ENCODE data around the gene EEIG2.

Gene EEIG2

DNA sequence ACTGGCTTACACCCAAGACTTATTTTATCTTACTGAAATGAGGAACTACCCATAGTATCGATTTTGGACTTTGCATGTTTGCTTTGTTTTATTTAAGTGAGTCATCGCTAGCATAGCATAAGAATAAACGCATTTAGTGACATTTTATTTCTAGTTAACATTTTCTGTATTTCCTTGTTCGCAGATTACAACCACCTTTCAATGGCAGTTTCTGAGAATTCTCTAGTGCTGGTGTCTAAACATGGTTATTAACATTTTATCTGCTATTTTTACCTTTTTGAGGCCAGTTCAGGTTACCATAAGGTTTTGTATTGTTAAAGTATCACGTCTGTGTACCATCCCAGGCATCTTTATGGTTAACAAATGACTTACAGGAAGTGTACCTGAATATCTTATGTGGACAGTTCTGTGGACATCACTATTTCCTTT is 24.5 kb downstream of the EEIG2 start:
- DNase-seq (ENCODE audit: low read depth), result no peak

DNA sequence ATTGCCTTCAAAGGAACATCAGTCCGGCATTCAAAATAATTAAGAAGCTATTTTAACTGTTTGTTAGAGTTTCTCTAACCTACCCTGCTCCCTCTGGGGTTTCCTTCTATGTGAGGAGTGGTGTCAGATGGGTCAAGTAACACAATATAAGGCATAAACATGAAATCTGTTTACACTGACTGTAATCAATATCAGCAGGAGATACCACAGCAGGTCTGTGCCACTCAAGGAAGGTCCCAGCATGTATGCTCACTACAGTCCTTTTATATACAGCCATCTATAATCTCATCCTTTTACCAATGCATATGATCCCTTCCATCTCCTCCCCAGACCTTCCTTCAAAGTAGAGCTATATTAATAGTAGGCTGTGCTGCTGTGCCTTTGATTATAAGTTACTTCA is 25.4 kb downstream of the EEIG2 start:
- no peak for DNase-seq (ENCODE audit: low read depth)

DNA sequence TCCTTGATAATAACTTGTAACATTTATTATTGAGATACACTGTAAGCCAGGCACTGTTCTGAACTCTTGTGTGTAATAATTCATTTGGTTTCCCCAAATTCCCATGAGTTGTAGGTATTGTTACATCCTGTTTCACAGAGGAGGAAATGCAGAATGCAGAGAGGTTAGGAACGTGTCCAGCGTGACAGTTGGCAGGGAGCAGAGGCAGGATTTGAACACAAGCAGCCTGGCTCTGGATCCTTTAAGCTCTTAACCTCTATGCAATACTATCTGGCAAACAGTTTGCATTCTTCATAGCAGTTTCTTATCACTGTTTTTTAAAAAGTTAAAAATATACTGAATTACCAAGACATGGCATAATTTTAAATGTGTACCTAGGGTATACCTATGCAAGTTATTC is 30.5 kb downstream of the EEIG2 start:
- no peak for DNase-seq (ENCODE audit: low read depth)

DNA sequence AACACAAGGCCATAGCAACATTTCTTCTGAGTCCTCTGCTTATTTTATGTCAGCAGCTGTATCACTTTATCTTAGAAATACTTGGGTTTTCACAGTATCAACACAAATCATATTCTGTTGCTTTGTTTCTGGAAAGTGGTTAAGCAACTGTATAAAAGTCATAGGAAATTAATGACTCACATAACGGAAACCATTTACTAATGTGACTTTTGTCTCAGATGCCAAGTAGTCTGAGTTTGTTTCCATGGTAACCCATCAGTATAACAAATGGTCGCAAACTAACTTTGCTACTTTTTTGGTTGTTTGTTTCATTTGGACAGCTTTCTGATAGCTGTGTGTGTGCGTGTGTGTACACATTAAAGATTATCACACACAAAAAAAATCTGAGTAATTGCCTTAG is 31.1 kb downstream of the EEIG2 start:
- no peak for DNase-seq (ENCODE audit: low read depth)

DNA sequence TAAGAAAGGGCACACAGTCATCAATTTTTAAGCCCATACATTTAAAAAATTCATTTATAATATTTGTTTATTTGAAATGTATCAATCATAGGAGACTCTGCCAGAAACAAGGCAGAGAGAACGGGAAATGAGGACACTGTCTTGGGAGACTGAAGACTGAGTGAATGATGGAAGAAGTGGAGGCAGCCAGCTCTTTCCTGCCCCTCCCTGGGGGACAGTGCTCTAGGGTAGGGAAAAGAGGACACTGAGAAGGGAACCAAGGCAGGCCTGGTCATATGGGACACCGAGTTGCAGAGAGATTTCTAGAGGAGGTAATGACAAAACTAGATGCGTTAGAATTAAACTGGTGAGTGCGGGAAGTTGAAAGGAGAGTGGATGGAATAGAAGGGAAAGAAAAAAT is 31.6 kb downstream of the EEIG2 start:
- no peak for DNase-seq (ENCODE audit: low read depth)

DNA sequence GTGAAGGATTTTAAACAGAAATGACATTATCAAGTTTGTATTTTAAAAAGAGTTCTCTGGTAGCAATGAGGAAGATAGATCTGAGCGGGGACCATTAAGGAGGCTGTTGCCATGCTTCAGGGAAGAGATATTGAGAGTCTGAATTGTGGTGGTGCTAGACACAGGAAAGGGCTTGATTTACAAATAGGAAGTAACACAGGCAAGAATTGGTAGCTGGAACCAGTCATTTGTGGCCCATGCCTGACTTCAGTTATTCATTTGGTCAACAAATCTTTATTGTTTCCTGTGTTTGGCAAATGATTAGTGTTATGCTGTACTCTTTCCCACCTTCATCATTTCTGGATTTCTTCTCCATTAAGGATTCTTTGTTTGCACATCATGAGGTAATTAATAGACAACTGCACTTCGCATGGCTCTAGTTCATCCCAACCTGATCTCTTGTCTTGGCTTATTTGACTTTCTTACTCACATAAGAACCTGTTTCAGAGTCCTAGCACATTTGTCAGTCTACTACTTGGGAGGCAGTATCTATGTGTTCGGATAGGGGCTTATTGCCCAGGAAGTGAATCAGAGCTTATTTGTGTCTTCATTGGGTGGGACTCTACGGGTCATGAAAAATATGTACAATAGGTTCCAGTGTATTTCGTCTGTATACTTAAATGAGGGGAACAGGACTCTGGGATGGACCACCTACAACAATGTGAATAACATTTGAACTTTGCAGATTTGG is 32.3 kb downstream of the EEIG2 start:
- DNase-seq (ENCODE audit: low read depth), result no peak

DNA sequence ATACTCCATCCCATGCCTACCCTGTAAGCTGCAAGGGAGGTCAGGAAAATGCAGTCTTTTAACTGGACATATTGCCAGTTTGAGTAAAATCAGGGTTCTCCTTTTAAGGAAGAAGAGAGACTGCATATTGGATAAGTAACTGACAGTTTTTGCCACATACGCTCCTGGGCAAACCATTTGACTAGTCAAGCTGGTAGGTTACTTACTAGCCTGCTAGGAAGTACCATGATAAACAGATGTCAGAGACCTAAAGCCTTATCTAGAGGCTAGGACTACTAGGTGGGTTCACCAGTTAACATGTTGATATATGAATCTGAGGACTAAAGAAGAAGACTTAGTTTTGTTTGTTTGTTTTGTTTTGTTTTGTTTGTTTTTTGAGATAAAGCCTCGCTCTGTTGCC is 33.5 kb downstream of the EEIG2 start:
- DNase-seq (ENCODE audit: low read depth), result no peak

DNA sequence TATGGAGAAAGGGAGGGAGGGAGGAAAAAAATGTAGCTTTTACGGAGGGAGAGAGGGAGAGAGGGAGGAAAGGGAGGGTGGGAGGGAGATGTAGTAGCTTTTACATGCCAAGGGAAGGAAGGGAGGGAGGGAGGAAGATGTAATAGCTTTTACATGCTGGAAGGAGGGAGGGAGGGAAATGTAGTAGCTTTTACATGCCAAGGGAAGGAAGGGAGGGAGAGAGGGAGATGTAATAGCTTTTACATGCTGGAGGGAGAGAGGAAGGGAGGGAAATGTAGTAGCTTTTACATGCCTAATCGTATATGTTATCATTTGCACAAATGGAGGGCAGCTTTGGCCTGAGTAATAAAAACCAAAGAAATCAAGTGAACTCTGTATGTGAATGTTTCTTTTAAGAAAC is 35.6 kb downstream of the EEIG2 start:
- DNase-seq (ENCODE audit: low read depth), result no peak

DNA sequence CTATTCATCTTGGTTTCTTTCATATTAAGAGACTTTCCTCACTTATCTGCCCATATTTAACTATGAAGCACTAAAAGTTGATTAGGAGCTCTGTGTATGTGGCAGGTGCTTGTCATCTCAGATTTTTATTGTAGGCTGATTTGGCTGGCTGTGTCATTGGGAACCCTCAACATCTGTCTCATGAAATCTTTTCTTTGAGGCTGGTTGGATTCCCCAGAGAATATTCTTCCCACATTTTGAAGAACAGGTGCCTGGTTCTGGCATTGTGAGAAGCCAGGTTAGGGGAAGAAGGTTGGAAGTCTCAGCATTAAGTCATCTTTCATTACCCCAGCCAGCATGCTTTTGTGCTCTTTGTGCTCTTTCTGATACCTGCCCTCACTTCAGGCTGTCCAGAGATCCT is 37.1 kb downstream of the EEIG2 start:
- no peak for DNase-seq (ENCODE audit: low read depth)

DNA sequence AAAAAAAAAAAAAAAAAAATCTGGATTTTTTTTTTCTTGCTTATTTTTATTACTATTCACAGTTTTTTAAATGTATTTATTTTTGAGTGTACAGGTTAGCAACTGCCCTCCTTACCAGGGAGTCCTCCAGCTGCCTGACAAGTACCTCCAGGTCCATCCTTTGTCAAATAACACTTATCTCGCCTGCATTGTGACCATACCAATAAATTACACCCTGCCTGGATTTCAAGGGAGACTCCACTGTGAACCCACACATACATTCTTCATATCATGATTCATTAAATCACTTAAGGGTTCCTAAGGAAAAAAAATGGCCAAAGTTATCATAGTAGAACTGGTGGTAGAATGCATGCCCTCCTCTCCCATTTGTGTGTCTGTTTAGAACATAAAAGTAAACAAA is 38.4 kb downstream of the EEIG2 start:
- DNase-seq (ENCODE audit: low read depth), result no peak

DNA sequence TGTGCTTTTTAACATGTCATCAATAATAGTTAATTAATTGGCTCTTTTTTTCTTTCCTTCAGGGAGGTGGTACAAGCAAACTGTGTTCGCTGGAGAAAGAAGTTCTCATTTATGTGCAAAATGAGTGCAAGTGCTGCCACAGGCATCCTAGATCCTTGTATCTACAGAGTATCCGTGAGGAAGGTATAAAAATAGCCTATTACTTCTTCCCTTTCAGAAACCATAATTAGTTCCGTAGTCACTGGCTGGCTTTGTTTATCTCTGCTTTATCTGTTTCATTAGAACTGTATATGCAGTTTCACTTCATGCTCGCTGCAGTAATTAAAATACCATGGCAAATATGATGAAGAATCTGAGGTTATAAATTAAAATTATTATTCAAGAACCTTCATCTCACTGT is 40.6 kb downstream of the EEIG2 start:
- DNase-seq (ENCODE audit: low read depth), result no peak

DNA sequence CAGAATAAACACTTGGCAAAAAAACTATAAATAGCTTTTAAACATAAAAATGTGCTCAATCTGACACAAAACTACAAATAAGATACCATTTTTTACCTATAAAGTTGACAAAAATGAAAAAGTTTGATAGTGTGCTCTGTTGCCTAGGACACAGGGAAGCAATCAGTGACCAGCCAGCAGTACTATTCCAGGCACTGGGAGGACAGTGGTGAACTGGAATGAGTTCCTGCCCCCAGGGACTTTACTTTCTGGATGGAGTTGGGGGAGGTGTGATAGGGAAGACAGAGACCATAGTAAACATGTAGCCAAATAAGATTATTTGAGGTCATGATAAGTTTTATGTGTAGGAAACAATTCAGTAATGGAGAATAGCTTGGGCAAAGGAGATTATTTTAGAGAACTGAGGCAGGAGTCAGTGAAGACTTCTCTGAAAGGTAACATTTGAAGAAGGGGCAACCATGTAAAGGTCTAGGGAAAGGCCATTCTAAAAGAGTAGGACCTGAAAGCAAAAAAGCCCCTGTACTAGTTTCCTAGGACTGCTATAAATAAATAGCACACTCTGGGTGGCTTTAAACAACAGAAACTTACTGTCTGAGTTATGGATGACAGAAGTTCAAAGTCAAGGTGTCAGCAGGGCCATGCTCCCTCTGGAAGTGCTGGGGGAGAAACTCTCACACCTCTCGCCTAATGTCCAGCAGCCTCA is 42.0 kb downstream of the EEIG2 start:
- no peak for DNase-seq (ENCODE audit: low read depth)

DNA sequence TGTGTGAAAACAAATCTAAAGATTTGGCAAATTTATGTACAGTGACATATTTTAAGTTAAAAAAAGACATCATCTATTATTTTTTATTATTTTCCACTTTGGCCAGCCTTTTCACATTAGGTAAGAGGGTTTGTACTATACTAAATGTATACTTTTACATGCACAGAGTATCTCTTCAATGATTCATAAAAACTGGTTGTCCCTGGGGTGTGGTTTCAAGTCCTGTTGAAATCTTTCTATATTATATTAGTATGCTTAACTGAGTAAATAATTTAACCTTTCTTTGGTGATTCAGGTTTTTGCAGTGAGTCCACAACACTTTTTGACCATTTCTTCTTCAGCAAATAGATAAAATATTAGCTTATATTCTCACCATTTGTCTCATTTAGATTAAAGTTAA is 45.7 kb downstream of the EEIG2 start:
- no peak for DNase-seq (ENCODE audit: low read depth)

DNA sequence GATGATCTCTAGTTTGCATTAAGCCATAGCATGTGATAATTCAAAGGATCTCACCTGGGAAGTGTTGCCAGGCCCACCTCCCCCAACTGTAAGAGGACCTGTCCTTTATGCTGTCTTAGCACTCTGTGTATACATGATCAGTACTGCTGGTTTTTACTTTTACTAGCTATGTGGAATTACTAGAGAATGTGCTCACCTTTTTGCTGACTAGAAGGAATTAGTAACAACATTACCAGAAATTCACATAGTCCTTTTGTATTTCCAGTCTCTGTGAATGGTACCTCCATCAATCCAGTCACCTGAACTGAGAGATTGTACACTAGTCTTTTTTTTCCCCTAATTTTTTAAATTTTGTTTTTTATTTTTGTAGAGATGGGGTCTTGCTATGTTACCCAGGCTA is 46.6 kb downstream of the EEIG2 start:
- no peak for DNase-seq (ENCODE audit: low read depth)

DNA sequence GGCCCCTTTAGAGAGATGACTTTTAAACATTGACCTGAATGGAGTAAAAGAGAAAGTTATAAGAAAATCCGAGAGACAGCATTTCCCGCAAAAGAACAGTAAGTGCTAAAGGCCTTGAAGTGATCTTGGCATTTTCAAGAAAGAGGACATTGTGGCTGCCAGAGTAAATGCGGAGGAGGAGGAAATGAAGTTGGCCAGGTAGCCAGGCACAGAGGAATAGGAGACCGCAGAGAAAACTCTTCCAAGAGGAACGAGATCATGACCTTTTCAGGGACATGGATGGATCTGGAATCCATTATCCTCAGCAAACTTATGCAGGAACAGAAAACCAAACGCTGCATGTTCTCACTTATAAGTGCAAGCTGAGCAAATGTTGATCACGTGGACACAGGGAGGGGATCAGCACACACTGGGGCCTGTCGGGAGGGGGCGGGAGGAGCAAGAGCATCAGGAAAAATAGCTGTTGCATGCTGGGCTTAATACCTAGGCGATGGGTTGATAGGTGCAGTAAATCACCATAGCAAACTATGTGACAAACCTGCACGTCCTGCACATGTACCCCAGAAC is 49.7 kb downstream of the EEIG2 start:
- no peak for DNase-seq (ENCODE audit: low read depth)

Data from stimulated activated CD4-positive, alpha-beta T cell treated with anti-CD3 and anti-CD28 coated beads, Interleukin-2, amount 100 ng/mL, for 4 hours (primary cell).